HG03442 (cell line): ENCODE measurements around the gene THRB.
"Not testable (repeated sequence)": the region's sequence is repeated elsewhere in the genome, so short reads cannot be mapped to it uniquely, and the experiment has no call there.

Experiments used
- ATAC-seq: cut with Tn5 transposase; IDR thresholded peaks from one replicate; pipeline ENCODE4 v1.9.1; 2021; ENCODE audit warnings: mild to moderate bottlenecking, moderate library complexity; ENCODE audit not compliant: unreplicated experiment

Gene THRB

GRCh38 chr3:24407980-24408680, 86.5 kb downstream of the THRB start:
- ATAC-seq: no peak

- ATAC-seq: no peak
Measured at GRCh38 chr3:24406900-24407299, 87.8 kb downstream of the THRB start.

- ATAC-seq: no peak
Measured at GRCh38 chr3:24405057-24405456, 89.6 kb downstream of the THRB start.

GRCh38 chr3:24401811-24402185, 92.9 kb downstream of the THRB start:
- ATAC-seq: no peak

- no peak for ATAC-seq
Measured at GRCh38 chr3:24401090-24401810, 93.4 kb downstream of the THRB start.

- ATAC-seq: no peak
Measured at GRCh38 chr3:24400450-24400849, 94.2 kb downstream of the THRB start.

- no peak for ATAC-seq
Measured at GRCh38 chr3:24400015-24400414, 94.6 kb downstream of the THRB start.

- ATAC-seq: no peak
Measured at GRCh38 chr3:24399614-24400013, 95.0 kb downstream of the THRB start.

GRCh38 chr3:24398712-24399111, 95.9 kb downstream of the THRB start:
- not testable (repeated sequence) for ATAC-seq

GRCh38 chr3:24396338-24396737, 98.3 kb downstream of the THRB start:
- no peak for ATAC-seq

- no peak for ATAC-seq
Measured at GRCh38 chr3:24394754-24395153, 99.9 kb downstream of the THRB start.

GRCh38 chr3:24393316-24393715, 101.3 kb downstream of the THRB start:
- no peak for ATAC-seq

- no peak for ATAC-seq
Measured at GRCh38 chr3:24390169-24391130, 104.2 kb downstream of the THRB start.

GRCh38 chr3:24389108-24390090, 105.3 kb downstream of the THRB start:
- ATAC-seq: no peak

- ATAC-seq: no peak
Measured at GRCh38 chr3:24388611-24389010, 106.0 kb downstream of the THRB start.

GRCh38 chr3:24388159-24388558, 106.5 kb downstream of the THRB start:
- no peak for ATAC-seq

- no peak for ATAC-seq
Measured at GRCh38 chr3:24387493-24387892, 107.2 kb downstream of the THRB start.

GRCh38 chr3:24387000-24387399, 107.7 kb downstream of the THRB start:
- ATAC-seq: no peak

- no peak for ATAC-seq
Measured at GRCh38 chr3:24386458-24386857, 108.2 kb downstream of the THRB start.

- ATAC-seq: no peak
Measured at GRCh38 chr3:24385012-24385615, 109.5 kb downstream of the THRB start.
